HG02678 (cell line): Measurements from ENCODE around the gene NDUFA13.

ENCODE experiments used
- ATAC-seq: cut with Tn5 transposase; IDR thresholded peaks from one replicate; pipeline ENCODE4 v1.9.1; 2021; ENCODE audit warnings: mild to moderate bottlenecking, moderate library complexity; ENCODE audit not compliant: unreplicated experiment

The NDUFA13 gene

GRCh38 chr19:19488875-19489690, 26.9 kb upstream of the NDUFA13 start:
- ATAC-seq: peak; percentile 59

GRCh38 chr19:19489804-19490204, 26.2 kb upstream of the NDUFA13 start:
- no peak for ATAC-seq

- no peak for ATAC-seq
These were observed 25.6 kb upstream of the NDUFA13 start for GRCh38 chr19:19490214-19490968.

- no peak for ATAC-seq
These were observed 24.6 kb upstream of the NDUFA13 start for GRCh38 chr19:19491321-19492025.

- no peak for ATAC-seq
These were observed 23.9 kb upstream of the NDUFA13 start for GRCh38 chr19:19492026-19492610.

- ATAC-seq: no peak
These were observed 22.0 kb upstream of the NDUFA13 start for GRCh38 chr19:19493841-19494546.

GRCh38 chr19:19495614-19496603, 20.1 kb upstream of the NDUFA13 start:
- ATAC-seq: no peak

GRCh38 chr19:19498255-19498991, 17.6 kb upstream of the NDUFA13 start:
- no peak for ATAC-seq

GRCh38 chr19:19499272-19499995, 16.6 kb upstream of the NDUFA13 start:
- ATAC-seq: no peak

- ATAC-seq: no peak
These were observed 14.9 kb upstream of the NDUFA13 start for GRCh38 chr19:19500975-19501644.

- ATAC-seq: no peak
These were observed 14.2 kb upstream of the NDUFA13 start for GRCh38 chr19:19501798-19502197.

GRCh38 chr19:19502281-19502680, 13.7 kb upstream of the NDUFA13 start:
- ATAC-seq: no peak

- ATAC-seq: no peak
These were observed 13.0 kb upstream of the NDUFA13 start for GRCh38 chr19:19502808-19503602.

GRCh38 chr19:19504754-19505668, 11.0 kb upstream of the NDUFA13 start:
- no peak for ATAC-seq

- no peak for ATAC-seq
These were observed 10.2 kb upstream of the NDUFA13 start for GRCh38 chr19:19505669-19506326.
